ENCODE data around the gene SLC23A2. TPM values are rescaled to one million over a fixed set of nuclear protein-coding genes. Genes with fewer than 3 reads are reported as not detected.
A peak's percentile ranks its signal among the peaks of the same experiment; 100 is the strongest.

Gene SLC23A2
- total RNA-seq, 1 donor = 14.2 TPM

- no peak for TF ChIP-seq CTCF (IDR thresholded peaks at IDR 0.05; ENCODE audit: insufficient read depth, low read depth, low read length)
- H3K4me3 ChIP-seq (ENCODE audit: low read depth, low read length) = no peak overlapping the region
- DNase-seq (ENCODE audit: low read depth) = no peak
Measured at GRCh38 chr20:5003626-5004025, 2.3 kb upstream of the SLC23A2 start.

GRCh38 chr20:5002077-5002413 is 735 bp upstream of the SLC23A2 start:
- no peak for TF ChIP-seq CTCF (IDR thresholded peaks at IDR 0.05; ENCODE audit: insufficient read depth, low read depth, low read length)
- DNase-seq (ENCODE audit: low read depth) = no peak
- H3K4me3 ChIP-seq (ENCODE audit: low read depth, low read length) = peak overlapping the region; percentile 63

- peak; percentile 52 for DNase-seq (ENCODE audit: low read depth)
Measured at GRCh38 chr20:5000263-5001173, 792 bp downstream of the SLC23A2 start.

GRCh38 chr20:4999788-5000187 is 1.5 kb downstream of the SLC23A2 start:
- peak overlapping the region; percentile 63 for H3K4me3 ChIP-seq (ENCODE audit: low read depth, low read length)
- no peak for DNase-seq (ENCODE audit: low read depth)
- no peak for TF ChIP-seq CTCF (IDR thresholded peaks at IDR 0.05; ENCODE audit: insufficient read depth, low read depth, low read length)

More at GRCh38 chr20:5000263-5001173, 792 bp downstream of the SLC23A2 start:
- no peak for TF ChIP-seq CTCF (IDR thresholded peaks at IDR 0.05; ENCODE audit: insufficient read depth, low read depth, low read length)
- H3K4me3 ChIP-seq (ENCODE audit: low read depth, low read length) = peak overlapping the region; percentile 63

- no peak overlapping the region for H3K4me3 ChIP-seq (ENCODE audit: low read depth, low read length)
- no peak for TF ChIP-seq CTCF (IDR thresholded peaks at IDR 0.05; ENCODE audit: insufficient read depth, low read depth, low read length)
- no peak for DNase-seq (ENCODE audit: low read depth)
Measured at GRCh38 chr20:4998160-4998651, 3.1 kb downstream of the SLC23A2 start.

GRCh38 chr20:4997222-4997621 is 4.1 kb downstream of the SLC23A2 start:
- no peak for DNase-seq (ENCODE audit: low read depth)
- TF ChIP-seq CTCF (IDR thresholded peaks at IDR 0.05; ENCODE audit: insufficient read depth, low read depth, low read length) = no peak
- H3K4me3 ChIP-seq (ENCODE audit: low read depth, low read length) = no peak overlapping the region

Data from fibroblast of villous mesenchyme (primary cell).